HG02798 (cell line): ENCODE results near the gene ZNF524.
A peak's percentile ranks its signal among the peaks of the same experiment; 100 is the strongest.
"Not testable (repeated sequence)": the region's sequence is repeated elsewhere in the genome, so short reads cannot be mapped to it uniquely, and the experiment has no call there.

Experiments
- ATAC-seq: cut with Tn5 transposase; IDR thresholded peaks from one replicate; pipeline ENCODE4 v1.9.1; 2021; ENCODE audit warnings: mild to moderate bottlenecking; ENCODE audit not compliant: unreplicated experiment, poor library complexity

ZNF524 gene

GRCh38 chr19:55581145-55581822 is 18.8 kb upstream of the ZNF524 start:
- ATAC-seq = no peak

GRCh38 chr19:55581823-55582223 is 18.3 kb upstream of the ZNF524 start:
- no peak for ATAC-seq

GRCh38 chr19:55582284-55582683 is 17.8 kb upstream of the ZNF524 start:
- not testable (repeated sequence) for ATAC-seq

GRCh38 chr19:55583897-55584296 is 16.2 kb upstream of the ZNF524 start:
- not testable (repeated sequence) for ATAC-seq

- ATAC-seq = no peak
Measured at GRCh38 chr19:55584871-55585270, 15.2 kb upstream of the ZNF524 start.

GRCh38 chr19:55585658-55586339 is 14.3 kb upstream of the ZNF524 start:
- ATAC-seq = no peak

- ATAC-seq = peak; percentile 93
Measured at GRCh38 chr19:55586976-55587668, 13.0 kb upstream of the ZNF524 start.

GRCh38 chr19:55588738-55589137 is 11.3 kb upstream of the ZNF524 start:
- no peak for ATAC-seq

- no peak for ATAC-seq
Measured at GRCh38 chr19:55590109-55590508, 10.0 kb upstream of the ZNF524 start.

GRCh38 chr19:55590617-55591016 is 9.5 kb upstream of the ZNF524 start:
- no peak for ATAC-seq

GRCh38 chr19:55591555-55591954 is 8.5 kb upstream of the ZNF524 start:
- ATAC-seq = no peak

- no peak for ATAC-seq
Measured at GRCh38 chr19:55592391-55593090, 7.5 kb upstream of the ZNF524 start.

- ATAC-seq = no peak
Measured at GRCh38 chr19:55593096-55593772, 6.9 kb upstream of the ZNF524 start.

GRCh38 chr19:55594996-55595545 is 5.0 kb upstream of the ZNF524 start:
- ATAC-seq = no peak

- ATAC-seq = no peak
Measured at GRCh38 chr19:55596304-55596703, 3.8 kb upstream of the ZNF524 start.

GRCh38 chr19:55597501-55597921 is 2.6 kb upstream of the ZNF524 start:
- ATAC-seq = no peak

- no peak for ATAC-seq
Measured at GRCh38 chr19:55598034-55598433, 2.1 kb upstream of the ZNF524 start.

GRCh38 chr19:55598719-55599467 is 1.2 kb upstream of the ZNF524 start:
- ATAC-seq = peak; percentile 49

GRCh38 chr19:55599468-55599841 is 633 bp upstream of the ZNF524 start, which contains the start of gene FIZ1:
Gene FIZ1, minus strand, starts transcription at chr19:55599517. Its CDS starts 1,652 bp downstream, at chr19:55597865.
- ATAC-seq = peak; percentile 61
